NOMO-1 treated with dmso at 0.1 percent for 144 hours (cell line): Measurements from ENCODE around the gene C3orf22.

ENCODE experiments used
- DNase-seq: peaks from one replicate; lab custom pipeline; 2025; ENCODE audit not compliant: unreplicated experiment; lab: John Stamatoyannopoulos, UW

The C3orf22 gene

DNA sequence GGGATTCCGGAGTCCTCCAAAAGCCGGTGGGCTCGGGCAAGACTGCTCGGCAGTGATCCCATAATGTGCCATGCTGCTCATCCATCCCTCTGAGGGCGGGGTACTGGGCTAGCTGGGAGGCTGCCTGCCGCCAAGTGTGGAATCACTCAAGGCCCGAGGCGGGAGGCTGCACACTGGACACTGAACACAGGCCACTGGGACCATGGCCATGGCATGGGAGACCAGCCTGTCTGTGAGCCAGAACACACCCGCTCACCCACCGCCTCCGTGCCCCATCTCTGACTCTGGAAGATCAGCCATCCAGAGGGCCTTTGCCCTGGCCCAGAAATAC is 1.4 kb downstream of the C3orf22 start:
- no peak for DNase-seq

DNA sequence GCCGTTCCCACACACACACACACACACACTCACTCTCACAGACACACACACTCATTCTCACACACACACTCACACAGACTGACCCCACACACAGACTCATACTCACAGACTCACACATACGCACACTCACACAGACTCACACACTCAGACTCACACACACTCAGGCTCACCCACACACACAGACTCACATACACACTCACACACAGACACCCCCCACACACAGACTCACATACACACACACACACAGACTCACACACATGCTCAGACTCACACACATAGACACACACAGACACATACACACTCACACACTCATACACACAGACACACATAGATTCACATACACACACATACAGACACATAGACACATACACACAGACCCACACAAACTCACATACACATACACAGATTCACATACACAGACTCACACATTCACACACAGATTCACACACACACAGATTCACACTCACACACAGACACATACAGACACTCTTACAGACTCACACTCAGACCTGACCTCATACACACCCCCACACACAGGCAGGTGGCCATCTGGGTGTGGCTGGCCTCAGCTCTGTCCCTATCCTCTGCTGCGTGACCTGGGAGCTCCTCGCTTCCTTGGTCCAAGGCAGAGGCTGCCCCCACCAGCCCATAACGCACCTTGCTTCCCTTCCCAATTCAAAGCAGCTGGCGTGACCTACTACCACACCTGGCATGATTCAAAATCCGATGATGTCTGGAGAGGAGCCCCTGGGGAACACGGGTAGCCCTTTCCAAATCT is 1.9 kb downstream of the C3orf22 start:
- DNase-seq = no peak

- DNase-seq = no peak
Measured at GRCh38 chr3:126555795-126556636, 2.7 kb downstream of the C3orf22 start.

DNA sequence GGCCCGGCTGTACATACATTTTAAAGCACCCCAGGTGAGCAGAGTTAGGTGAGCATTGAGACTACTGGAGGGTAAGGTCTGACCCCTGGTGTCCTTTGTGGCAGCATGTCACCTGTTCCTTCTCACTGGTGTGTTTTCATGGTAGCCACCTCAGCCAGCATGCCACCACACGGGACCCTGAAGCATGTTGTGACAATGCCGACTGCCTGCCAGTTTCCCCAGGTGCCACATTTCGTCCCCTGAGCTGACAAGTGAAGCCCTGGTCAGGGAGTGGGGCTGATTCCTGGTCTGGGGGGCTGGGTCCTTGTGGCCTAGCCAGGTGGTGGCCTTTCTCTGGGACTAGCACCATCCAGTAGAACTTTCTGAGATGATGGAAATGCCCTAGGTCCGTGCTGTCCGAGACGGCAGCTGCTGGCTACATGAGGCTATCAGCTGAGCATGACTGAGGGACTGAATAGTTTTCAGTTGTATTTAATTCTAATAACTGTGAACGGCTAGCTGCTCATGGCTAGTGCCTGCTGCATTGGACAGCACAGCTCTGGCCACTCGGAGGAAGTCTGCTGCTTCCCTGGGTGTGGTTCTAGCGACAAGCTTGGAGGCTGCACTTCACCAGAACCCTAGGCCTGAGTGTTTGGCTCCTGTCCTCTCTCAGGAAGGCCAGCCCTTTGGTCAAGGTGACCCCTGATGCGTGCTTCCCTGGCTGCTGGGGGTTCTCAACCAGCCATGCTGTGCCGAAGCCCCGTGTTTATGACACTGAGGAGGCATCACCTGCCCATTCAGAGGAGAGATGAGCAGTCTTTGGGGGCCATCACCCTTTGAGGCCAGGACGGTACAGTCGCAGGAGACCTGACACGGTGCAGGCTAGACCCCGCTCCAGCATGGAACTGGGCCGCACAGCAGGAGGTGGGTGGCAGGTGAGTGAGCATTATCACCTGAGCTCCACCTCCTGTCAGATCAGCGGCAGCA is 3.9 kb downstream of the C3orf22 start:
- DNase-seq = no peak

DNA sequence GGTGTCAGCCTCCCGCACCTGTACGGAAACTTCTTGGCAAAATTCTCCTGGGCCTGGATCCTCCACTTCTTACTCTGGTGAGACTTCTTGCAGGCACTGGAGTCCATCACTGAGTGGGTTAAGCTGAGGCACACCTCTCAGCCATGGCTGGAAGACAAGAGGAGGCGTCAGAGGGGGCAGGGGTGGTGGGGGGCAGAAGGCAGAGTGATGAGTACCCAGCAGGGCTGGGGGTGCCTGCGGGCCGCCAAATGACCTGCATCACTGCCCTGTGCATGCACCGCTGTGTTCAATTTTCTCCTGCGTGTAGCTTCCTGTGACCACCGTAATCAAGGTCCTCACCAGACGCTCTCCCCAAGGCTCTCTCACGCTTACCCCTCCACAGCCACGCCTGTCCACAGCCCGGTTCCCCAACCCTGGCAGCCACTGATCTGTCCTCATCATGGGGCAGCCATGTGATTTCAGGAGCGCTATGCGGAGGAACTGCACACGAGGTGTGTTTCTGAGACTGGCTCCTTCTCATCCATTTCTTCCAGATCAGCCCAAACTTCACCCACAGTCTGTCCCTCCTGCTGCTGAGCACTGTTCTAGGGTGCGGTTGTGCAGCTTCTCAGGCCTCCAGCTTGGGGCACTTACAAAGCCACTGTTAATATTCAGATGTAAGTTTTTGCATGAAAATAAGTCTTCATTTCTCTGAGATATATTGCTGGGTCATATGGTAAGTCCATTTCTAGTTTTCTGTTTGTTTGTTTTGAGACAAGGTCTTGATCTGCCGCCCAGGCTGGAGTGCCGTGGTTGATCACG is 5.2 kb downstream of the C3orf22 start:
- DNase-seq = no peak

- DNase-seq = no peak
Measured at GRCh38 chr3:126552688-126553283, 5.9 kb downstream of the C3orf22 start.

DNA sequence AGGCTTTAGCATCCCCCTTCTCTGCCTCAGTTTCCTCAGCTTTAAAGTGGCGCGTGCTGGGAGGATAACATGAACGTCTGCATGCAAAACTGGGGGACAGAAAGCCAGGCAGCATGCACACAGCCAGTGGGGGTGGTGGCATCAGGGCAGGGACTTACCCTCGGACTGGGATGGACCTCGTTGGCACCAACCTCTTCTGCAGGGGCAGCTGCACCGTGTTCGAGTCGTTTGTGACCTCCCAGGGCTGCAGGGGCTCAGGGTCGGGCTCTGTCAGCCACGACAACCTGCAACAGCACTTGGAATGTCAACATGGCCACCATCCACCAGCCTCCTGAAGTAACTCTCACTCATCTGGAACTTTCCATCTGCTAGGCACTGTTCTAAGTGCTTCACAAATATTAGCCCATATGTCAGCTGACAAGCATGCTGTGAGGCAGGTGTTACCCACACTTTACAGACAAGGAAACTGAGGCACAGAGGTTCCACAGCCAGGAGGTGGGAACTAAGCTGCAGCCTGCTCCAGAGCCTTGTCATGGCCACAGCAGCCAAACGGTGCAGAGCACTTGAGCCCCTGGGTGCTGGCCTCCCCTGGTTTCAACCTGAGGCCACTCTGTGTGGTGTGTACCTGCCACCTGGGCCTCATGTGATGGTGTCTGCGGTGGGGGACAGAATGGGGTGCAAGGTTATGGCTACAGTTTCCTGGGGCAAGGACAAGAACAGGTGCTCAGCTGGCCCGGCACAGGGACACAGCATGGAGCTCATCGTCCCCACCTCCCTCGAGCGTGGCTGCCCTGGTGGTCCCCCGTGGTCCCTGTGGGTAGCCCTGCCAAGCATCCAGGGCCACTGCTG is 6.7 kb downstream of the C3orf22 start:
- DNase-seq = no peak

DNA sequence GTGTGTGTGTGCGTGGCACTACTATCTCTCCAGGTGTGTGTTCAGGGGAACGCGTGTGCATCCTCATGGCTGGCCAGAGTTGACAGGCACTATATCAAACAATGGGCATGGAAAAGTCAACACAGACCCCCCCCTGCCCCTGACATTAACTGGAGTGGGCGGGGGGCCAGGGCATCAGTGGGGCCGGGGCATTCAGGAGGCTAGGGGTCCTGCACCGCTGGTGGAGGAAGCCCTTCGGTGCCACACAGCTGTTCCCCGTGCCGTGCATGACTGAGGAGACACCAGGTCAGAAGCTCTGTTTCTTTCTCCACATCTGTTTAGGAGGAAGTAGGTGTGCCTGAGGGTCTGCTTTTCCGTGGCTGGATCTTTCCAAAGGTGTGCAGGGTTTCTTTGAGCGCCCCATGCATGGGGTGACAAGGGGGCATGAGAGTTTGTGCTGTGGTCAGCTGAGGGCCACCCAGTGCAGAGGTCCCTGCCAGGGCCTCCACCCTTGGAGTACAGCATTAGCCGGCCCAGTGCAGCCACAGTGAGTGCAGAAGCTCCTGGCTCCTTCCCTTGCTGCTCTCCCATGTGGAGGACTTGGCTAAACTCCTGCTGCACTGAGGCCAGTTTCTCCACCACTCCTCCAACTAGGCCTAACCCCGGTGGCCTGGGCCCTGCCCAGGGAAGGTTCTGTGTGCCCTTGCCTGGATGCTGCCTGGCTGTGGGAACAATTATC is 7.5 kb downstream of the C3orf22 start:
- no peak for DNase-seq

DNA sequence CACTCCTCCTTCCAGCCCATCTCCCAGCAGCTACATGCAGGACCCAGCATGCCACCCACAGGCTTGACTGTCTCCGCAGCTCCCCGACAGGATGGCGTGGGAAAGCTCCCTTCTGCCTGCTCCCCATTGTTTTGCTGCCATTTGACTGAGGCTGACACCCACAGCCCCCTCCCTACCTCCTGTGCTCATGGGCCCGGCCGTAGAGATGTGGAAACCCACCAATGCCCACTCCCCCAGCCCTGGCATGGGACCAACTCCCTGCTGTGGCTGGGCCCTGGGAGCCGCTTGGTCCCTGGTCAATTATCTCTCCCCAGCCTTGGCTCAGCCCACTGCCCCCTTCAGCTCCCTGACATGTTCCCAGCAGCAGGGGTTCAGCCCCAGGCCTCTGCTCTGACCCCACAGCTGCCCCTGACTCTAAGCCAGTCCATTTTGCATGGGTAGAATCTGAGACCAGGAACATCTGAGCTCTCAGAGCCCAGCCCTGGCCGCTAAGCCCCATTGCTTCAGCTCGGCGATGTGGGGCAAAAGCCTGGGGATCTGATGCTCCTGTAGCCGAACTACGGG is 8.2 kb downstream of the C3orf22 start:
- DNase-seq = no peak

GRCh38 chr3:126549861-126550487 is 8.8 kb downstream of the C3orf22 start:
- no peak for DNase-seq

- DNase-seq = no peak
Measured at GRCh38 chr3:126548556-126549466, 9.9 kb downstream of the C3orf22 start.

- no peak for DNase-seq
Measured at GRCh38 chr3:126547721-126548120, 11.0 kb downstream of the C3orf22 start.

GRCh38 chr3:126546549-126547239 is 12.0 kb downstream of the C3orf22 start:
- no peak for DNase-seq

DNA sequence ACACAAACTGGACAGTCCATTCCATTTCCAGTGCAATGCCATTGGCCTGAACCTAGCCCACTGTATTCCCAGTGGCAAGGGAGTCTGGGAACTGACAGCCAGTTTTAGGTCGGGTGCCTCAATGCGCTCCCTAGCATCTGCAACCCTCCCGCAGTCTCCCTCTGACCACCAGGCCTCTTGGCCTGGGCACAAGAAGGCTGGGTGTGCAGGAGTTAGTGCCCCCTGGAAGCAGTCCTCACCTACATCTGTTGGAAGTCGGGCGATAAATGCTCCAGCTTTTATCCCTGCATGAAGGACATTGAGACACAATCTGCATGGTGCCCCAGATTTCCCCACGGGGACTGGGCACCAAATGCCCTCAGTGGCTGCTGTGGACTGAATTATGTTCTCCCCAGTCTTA is 12.7 kb downstream of the C3orf22 start:
- DNase-seq = no peak

DNA sequence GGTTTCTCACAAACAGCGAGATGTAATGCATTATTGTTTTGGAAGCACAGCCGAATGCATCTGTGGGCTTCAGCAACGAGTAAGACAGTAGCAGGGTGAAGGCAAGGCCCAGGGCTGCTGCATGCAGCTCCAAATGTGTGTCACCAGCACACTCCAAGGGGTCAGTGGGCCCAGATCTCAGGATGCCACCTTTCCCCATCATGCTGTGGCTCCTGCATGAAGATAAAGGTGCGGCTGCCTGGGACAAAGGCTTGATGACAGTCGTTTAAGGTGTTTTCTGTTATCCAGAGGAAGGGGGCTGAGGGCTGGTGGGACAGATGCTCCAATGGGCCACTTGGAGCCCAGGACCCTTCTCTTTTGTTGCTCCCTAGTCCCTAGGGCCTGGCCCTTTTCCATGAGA is 13.2 kb downstream of the C3orf22 start:
- no peak for DNase-seq

GRCh38 chr3:126544596-126545281 is 14.0 kb downstream of the C3orf22 start:
- no peak for DNase-seq
